A549 treated with Hydrocortisone at 1 μM for 4 hours (cell line): ENCODE measurements around the gene MYH9. TPM values are rescaled to one million over a fixed set of nuclear protein-coding genes. Genes with fewer than 3 reads are reported as not detected.

Source experiments
- total RNA-seq: library from RNA; stranded (reverse); fragments of 200-300 nt; extraction: Qiagen RNA extraction; gene quantifications from 5 replicates; pipeline ENCODE4 v1.2.3, GENCODE V29; 2022

Gene MYH9
- 142 to 208 TPM (median 157 TPM) in 5 replicates for total RNA-seq

GRCh38 chr22:36387959-36388726 lies at the start of gene MYH9:
Gene MYH9, minus strand, starts transcription at chr22:36387967. Its CDS starts 38,731 bp downstream, at chr22:36349236.

DNA sequence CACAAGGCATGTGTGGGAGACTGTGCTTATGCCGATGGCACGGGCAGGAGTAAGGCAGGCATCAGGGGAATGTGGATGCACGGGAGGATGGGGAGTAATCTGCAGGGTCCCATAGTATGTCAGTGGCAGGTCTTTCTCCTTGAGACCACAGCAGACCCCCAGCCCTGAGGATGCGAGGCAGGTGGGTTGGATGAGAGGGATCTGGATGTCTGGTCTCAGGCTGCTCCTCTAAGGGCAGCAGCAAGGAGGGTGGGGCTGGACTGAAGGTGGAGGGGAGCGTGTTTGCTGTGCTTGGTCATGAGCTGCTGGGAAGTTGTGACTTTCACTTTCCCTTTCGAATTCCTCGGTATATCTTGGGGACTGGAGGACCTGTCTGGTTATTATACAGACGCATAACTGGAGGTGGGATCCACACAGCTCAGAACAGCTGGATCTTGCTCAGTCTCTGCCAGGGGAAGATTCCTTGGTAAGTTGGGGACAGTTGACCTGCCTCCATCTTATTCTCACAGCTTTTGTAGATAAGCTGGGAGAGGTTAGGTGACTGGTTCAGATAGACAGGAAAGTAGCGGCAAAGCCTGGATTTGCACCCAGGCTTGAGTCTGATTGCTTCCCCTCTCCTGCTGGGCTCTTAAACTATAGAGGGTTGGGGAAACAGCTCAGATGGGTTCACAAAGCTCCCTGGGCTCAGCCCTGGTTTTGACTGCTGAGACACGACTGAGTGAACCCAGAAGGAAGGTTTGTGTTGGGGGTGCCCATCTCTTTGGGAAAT lies 134.8 kb downstream of the MYH9 start, which contains the start of gene APOL1:
Gene APOL1, plus strand, starts transcription at position 380 of the 769 bp plus-strand sequence. CDS start 1,823 bp downstream, outside the sequence.

DNA sequence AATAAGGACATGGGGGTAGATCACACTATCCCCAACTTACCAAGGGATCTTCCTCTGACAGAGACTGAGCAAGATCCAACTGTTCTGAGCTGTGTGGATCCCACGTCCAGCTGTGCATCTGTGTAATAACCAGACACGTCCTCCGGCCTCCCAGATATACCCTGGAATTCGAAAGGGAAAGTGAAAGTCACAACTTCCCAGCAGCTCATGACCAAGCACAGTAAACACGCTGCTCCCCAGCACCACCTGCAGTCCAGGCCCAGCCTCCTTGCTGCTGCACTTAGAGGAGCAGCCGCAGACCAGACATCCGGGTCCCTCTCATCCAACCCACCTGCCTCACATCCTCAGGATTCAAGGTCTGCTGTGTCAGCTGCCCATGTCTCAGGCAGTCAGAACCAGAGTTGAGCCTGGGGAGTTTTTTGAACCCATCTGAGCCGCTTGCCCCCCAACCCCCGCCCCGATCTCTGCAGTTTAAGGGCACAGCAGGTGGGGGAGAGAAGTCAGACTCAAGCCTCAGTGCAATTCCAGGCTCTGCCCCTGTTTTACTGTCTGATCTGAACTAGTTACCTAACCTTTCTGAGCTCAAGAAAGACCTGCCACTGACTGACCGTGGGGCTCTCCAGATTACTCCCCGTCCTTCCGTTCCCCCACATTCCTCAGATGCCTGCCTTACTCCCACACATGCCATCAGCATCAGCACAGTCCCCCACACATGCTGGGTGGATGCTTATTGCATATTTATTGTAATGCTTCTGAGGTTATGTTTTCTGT lies 148.2 kb downstream of the MYH9 start, which contains the start of gene APOL2:
Gene APOL2, minus strand, starts transcription at position 127 of the 771 bp plus-strand sequence. CDS start 6,365 bp downstream, outside the sequence.

Other genes starting within 250 kb of the MYH9 start
- 0.03 to 0.13 TPM in 2 of 5 replicates, not detected in the others for gene APOL3, start 227.2 kb downstream of the MYH9 start, total RNA-seq
- gene APOL4, start 186.2 kb downstream of the MYH9 start, total RNA-seq = 0.03 TPM in 1 of 5 replicates, not detected in the others
- gene APOL2, start 148.4 kb downstream of the MYH9 start, total RNA-seq = 60.2 to 85.0 TPM (median 64.6 TPM) in 5 replicates
- 14.9 to 22.3 TPM (median 17.2 TPM) in 5 replicates for gene APOL1, start 134.8 kb downstream of the MYH9 start, total RNA-seq
- gene TXN2, start 93.7 kb upstream of the MYH9 start, total RNA-seq = 56.2 to 69.7 TPM (median 65.1 TPM) in 5 replicates
- gene FOXRED2, start 119.1 kb upstream of the MYH9 start, total RNA-seq = 14.1 to 16.2 TPM (median 14.8 TPM) in 5 replicates
- gene EIF3D, start 141.2 kb upstream of the MYH9 start, total RNA-seq = 147 to 220 TPM (median 149 TPM) in 5 replicates